ENCODE results near the gene DNAH1. TPM values are rescaled to one million over a fixed set of nuclear protein-coding genes. Genes with fewer than 3 reads are reported as not detected.

DNAH1 gene
- total and polyA plus RNA-seq, 2 of the 13 experiments (the other 11 are each of a cell fraction or from before 2014, with no cell fraction given), result 0.64 to 3.5 TPM

DNA sequence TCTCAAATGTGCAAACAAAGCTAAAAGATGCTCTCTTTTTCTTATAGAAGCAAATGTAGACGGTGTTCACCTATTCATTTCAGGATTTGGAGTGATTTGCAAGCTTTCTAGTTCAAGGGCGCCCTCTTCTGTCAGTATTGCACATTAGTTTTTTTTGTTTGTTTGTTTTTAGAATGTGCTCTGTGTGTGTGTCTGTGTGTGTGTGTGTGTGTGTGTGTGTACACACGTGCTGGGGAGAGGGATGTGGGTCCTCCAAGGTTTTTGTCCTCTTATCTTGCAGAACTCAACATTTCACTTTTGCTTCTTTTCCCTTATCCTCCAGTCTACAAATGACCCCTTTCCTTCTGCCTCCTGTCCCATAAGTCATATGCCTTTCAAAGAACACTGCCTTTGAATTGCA is 23.5 kb downstream of the DNAH1 start (continued):
- no peak for TF ChIP-seq U2AF1 (optimal IDR thresholded peaks at IDR 0.05; ENCODE audit: low read depth, low read length)
- no peak for TF ChIP-seq ZNF704 (CRISPR knock-in tag; IDR thresholded peaks at IDR 0.05; ENCODE audit: borderline replicate concordance)
- TF ChIP-seq FOXA1 (IDR thresholded peaks at IDR 0.05), result peak; percentile 69
- TF ChIP-seq FOXA1 (CRISPR knock-in tag; IDR thresholded peaks at IDR 0.05), result peak; percentile 87
- no peak for TF ChIP-seq DR1 (CRISPR knock-in tag; IDR thresholded peaks at IDR 0.05)
- TF ChIP-seq SIX1 (CRISPR knock-in tag; IDR thresholded peaks at IDR 0.05; ENCODE audit: borderline replicate concordance), result no peak
- no peak for TF ChIP-seq ZNF570 (CRISPR knock-in tag; IDR thresholded peaks at IDR 0.05; ENCODE audit: borderline replicate concordance)
- TF ChIP-seq SIN3B (IDR thresholded peaks at IDR 0.05; ENCODE audit: low read length), result no peak
- TF ChIP-seq ZBTB3 (CRISPR knock-in tag; IDR thresholded peaks at IDR 0.05; ENCODE audit: borderline replicate concordance, low read depth), result no peak
- TF ChIP-seq KLF16 (CRISPR knock-in tag; IDR thresholded peaks at IDR 0.05), result peak in 1 of 2 experiments; percentile 43; a peak in 1 of 4 replicates
- TF ChIP-seq MTF2 (CRISPR knock-in tag; IDR thresholded peaks at IDR 0.05; ENCODE audit: borderline replicate concordance), result no peak
- no peak for TF ChIP-seq TRIM22 (IDR thresholded peaks at IDR 0.05)
- no peak for TF ChIP-seq RAD51 (IDR thresholded peaks at IDR 0.05; ENCODE audit: borderline replicate concordance)
- TF ChIP-seq MAFK (conservative IDR thresholded peaks at IDR 0.05 in 1 of 2, IDR thresholded peaks at IDR 0.05 in 1 of 2; ENCODE audit: low read length in 2 of 2), result no peak
- TF ChIP-seq, protein P1, sequence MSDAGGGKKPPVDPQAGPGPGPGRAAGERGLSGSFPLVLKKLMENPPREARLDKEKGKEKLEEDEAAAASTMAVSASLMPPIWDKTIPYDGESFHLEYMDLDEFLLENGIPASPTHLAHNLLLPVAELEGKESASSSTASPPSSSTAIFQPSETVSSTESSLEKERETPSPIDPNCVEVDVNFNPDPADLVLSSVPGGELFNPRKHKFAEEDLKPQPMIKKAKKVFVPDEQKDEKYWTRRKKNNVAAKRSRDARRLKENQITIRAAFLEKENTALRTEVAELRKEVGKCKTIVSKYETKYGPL (CRISPR knock-in tag; IDR thresholded peaks at IDR 0.05), result no peak
- TF ChIP-seq SMARCC2 (IDR thresholded peaks at IDR 0.05), result no peak
- no peak for TF ChIP-seq KLF11 (CRISPR knock-in tag; IDR thresholded peaks at IDR 0.05)
- TF ChIP-seq CBX5 (CRISPR knock-in tag; IDR thresholded peaks at IDR 0.05; ENCODE audit: borderline replicate concordance), result no peak
- TF ChIP-seq ZNF775 (CRISPR knock-in tag; IDR thresholded peaks at IDR 0.05; ENCODE audit: borderline replicate concordance), result no peak
- no peak for TF ChIP-seq GTF2F1 (IDR thresholded peaks at IDR 0.05; ENCODE audit: low read length)
- TF ChIP-seq ETV5 (CRISPR knock-in tag; IDR thresholded peaks at IDR 0.05; ENCODE audit: borderline replicate concordance), result no peak
- no peak for TF ChIP-seq MLX (CRISPR knock-in tag; IDR thresholded peaks at IDR 0.05)
- no peak for TF ChIP-seq JARID2 (CRISPR knock-in tag; IDR thresholded peaks at IDR 0.05; ENCODE audit: insufficient replicate concordance)
- TF ChIP-seq SAP130 (CRISPR knock-in tag; IDR thresholded peaks at IDR 0.05; ENCODE audit: low read depth), result peak; percentile 31; the same call in 1 of the 2 replicates
- TF ChIP-seq MBD4 (IDR thresholded peaks at IDR 0.05; ENCODE audit: borderline replicate concordance, low read length), result no peak
- no peak for TF ChIP-seq SIN3A (IDR thresholded peaks at IDR 0.05; ENCODE audit: borderline replicate concordance, low read depth, low read length)
- no peak for TF ChIP-seq SP4 (CRISPR knock-in tag; IDR thresholded peaks at IDR 0.05)
- TF ChIP-seq ZNF549 (CRISPR knock-in tag; IDR thresholded peaks at IDR 0.05), result no peak
- TF ChIP-seq PAX8 (CRISPR knock-in tag; IDR thresholded peaks at IDR 0.05; ENCODE audit: borderline replicate concordance), result no peak
- no peak for TF ChIP-seq ZNF496 (CRISPR knock-in tag; IDR thresholded peaks at IDR 0.05; ENCODE audit: insufficient replicate concordance)
- TF ChIP-seq SAFB2 (CRISPR knock-in tag; IDR thresholded peaks at IDR 0.05; ENCODE audit: borderline replicate concordance, low read depth), result no peak
